HEK293T (cell line): ENCODE results near the gene MYO1H.

Experiments
- FOXM1 ChIP-seq: fragments of 450-650 bp; IDR thresholded peaks from 2 replicates; pipeline ENCODE4 v1.6.1; 2017; ENCODE audit warnings: mild to moderate bottlenecking, borderline replicate concordance
- L3MBTL2 ChIP-seq: fragments of 450-650 bp; conservative IDR thresholded peaks from 2 replicates; pipeline ENCODE4 v1.6.1; 2016; ENCODE audit warnings: mild to moderate bottlenecking

GRCh38 chr12:109475121-109475520 is 127.4 kb downstream of the MYO1H start:
- TF ChIP-seq L3MBTL2 (no peak), FOXM1 (no peak)
